ENCODE measurements around the gene INMT. TPM values are rescaled to one million over a fixed set of nuclear protein-coding genes. Genes with fewer than 3 reads are reported as not detected.

Gene INMT
- total and polyA plus RNA-seq, 2 of the 13 experiments (the other 11 are each of a cell fraction or from before 2014, with no cell fraction given): not detected

DNA sequence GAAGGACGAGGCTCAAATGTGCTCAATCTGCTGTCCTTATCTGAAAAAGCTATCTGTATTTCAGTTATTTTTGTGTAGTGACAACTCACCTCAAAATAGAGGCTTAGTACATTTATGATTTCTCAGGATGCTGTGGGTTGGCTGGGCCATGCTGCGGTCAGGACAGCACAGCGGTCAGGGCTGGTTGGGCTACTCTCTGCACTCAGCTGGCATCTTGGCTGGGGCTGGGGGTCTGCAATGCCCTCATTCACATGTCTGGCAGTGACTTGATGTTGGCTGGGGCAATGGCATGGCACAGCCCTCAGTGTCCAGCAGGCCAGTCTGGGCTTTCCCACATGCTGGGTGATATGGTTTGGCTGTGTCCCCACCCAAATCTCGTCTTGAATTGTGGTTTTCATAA, 15.6 kb upstream of the INMT start (continued):
- TF ChIP-seq STAT6 (CRISPR knock-in tag; IDR thresholded peaks at IDR 0.05; ENCODE audit: borderline replicate concordance): no peak
- no peak for TF ChIP-seq ZFP36L2 (CRISPR knock-in tag; IDR thresholded peaks at IDR 0.05)
- TF ChIP-seq, protein P1, sequence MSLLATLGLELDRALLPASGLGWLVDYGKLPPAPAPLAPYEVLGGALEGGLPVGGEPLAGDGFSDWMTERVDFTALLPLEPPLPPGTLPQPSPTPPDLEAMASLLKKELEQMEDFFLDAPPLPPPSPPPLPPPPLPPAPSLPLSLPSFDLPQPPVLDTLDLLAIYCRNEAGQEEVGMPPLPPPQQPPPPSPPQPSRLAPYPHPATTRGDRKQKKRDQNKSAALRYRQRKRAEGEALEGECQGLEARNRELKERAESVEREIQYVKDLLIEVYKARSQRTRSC (CRISPR knock-in tag; IDR thresholded peaks at IDR 0.05; ENCODE audit: low read depth): no peak
- TF ChIP-seq ZNF609 (CRISPR knock-in tag; IDR thresholded peaks at IDR 0.05; ENCODE audit: borderline replicate concordance): no peak
- no peak for TF ChIP-seq KDM1A (CRISPR knock-in tag; IDR thresholded peaks at IDR 0.05)
- TF ChIP-seq SNAPC2 (CRISPR knock-in tag; IDR thresholded peaks at IDR 0.05): no peak
- no peak for TF ChIP-seq ZNF274 (CRISPR knock-in tag; IDR thresholded peaks at IDR 0.05)
- TF ChIP-seq SMARCE1 (IDR thresholded peaks at IDR 0.05; ENCODE audit: borderline replicate concordance): no peak
- TF ChIP-seq ADNP (CRISPR knock-in tag; IDR thresholded peaks at IDR 0.05): no peak
- no peak for TF ChIP-seq ZNF720 (CRISPR knock-in tag; IDR thresholded peaks at IDR 0.05)
- no peak for TF ChIP-seq ZMYM2 (CRISPR knock-in tag; IDR thresholded peaks at IDR 0.05)
- no peak for TF ChIP-seq ZNF143 (CRISPR knock-in tag; IDR thresholded peaks at IDR 0.05)
- no peak for TF ChIP-seq MED1 (CRISPR knock-in tag; IDR thresholded peaks at IDR 0.05)
- no peak for TF ChIP-seq ZBTB46 (CRISPR knock-in tag; IDR thresholded peaks at IDR 0.05; ENCODE audit: borderline replicate concordance)
